Gastrocnemius medialis (tissue), 4 donors: ENCODE data around the gene NSL1.

Experiments used
- CTCF ChIP-seq, 5 experiments: fragments of 450-650 bp in 3 of 5; fragments of 200-600 bp in 2 of 5; sonication (generic) in 2 of 5; IDR thresholded peaks in 4 of 5; conservative IDR thresholded peaks in 1 of 5; 1 replicate in 4 of 5; 2 replicates in 1 of 5; pipeline ENCODE4 v1.5.1; 2016 to 2019; ENCODE audit warnings: antibody characterized with exemption in 5 of 5, mild to moderate bottlenecking in 3 of 5, moderate library complexity in 3 of 5
- POLR2A ChIP-seq, 2 donors: fragments of 450-650 bp; IDR thresholded peaks; one replicate each; pipeline ENCODE4 v1.6.1; 2017; ENCODE audit warnings: antibody characterized with exemption in 2 of 2, mild to moderate bottlenecking in 2 of 2, moderate library complexity in 2 of 2

GRCh38 chr1:212805767-212806166 is 14.2 kb upstream of the NSL1 start:
- TF ChIP-seq CTCF (IDR thresholded peaks at IDR 0.05 in 4 of 5, conservative IDR thresholded peaks at IDR 0.05 in 1 of 5) (no peak), POLR2A (IDR thresholded peaks at IDR 0.05) (no peak)
